Caco-2 (cell line): ENCODE data around the gene LTBP3. TPM values are rescaled to one million over a fixed set of nuclear protein-coding genes. Genes with fewer than 3 reads are reported as not detected.

Source experiments
- BruUV-seq: library from RNA; stranded (reverse); fragments of 400-500 nt; replicated peaks from 2 replicates; lab custom pipeline; 2021; lab: Mats Ljungman, UMichigan
- CTCF ChIA-PET: fragments of 300-600 bp; sonication (Branson Sonifier 250); formaldehyde crosslinking; loops from one replicate; lab custom pipeline; 2022; ENCODE audit warnings: antibody characterized with exemption; lab: Charles Lee
- POLR2A ChIA-PET: fragments of 300-600 bp; sonication (Branson Sonifier 250); formaldehyde crosslinking; loops from one replicate; lab custom pipeline; 2022; ENCODE audit warnings: antibody characterized with exemption; lab: Charles Lee
- DNase-seq, 2 experiments: peaks; one replicate each; pipeline versions ENCODE4 v3.0.0 to v3.0.0-alpha.2; 2020 to 2022
- H3K27me3 ChIP-seq: replicated peaks from 2 replicates; pipeline ENCODE4 v1.6.0; 2011; ENCODE audit warnings: low read length; ENCODE audit not compliant: control insufficient read depth, insufficient read depth
- H3K36me3 ChIP-seq: 2 replicates; pipeline ENCODE4 v1.5.1; 2011; ENCODE audit warnings: low read length; ENCODE audit not compliant: control insufficient read depth, insufficient read depth
- H3K4me1 ChIP-seq: fragments of 250-450 bp; sonication (Bioruptor Pico); 2 replicates; pipeline ENCODE4 v1.5.1; 2020; ENCODE audit warnings: mild to moderate bottlenecking
- H3K4me3 ChIP-seq: 2 replicates; pipeline ENCODE4 v1.5.1; 2011; ENCODE audit warnings: low read depth, mild to moderate bottlenecking, control low read depth, low read length
- H3K9me3 ChIP-seq: fragments of 250-450 bp; sonication (Bioruptor Pico); 2 replicates; pipeline ENCODE4 v1.5.1; 2020; ENCODE audit warnings: mild to moderate bottlenecking, moderate library complexity
- H3K27ac Mint-ChIP-seq: one replicate; pipeline ENCODE4 v1.8.0; 2022; ENCODE audit warnings: mixed read lengths; ENCODE audit not compliant: unreplicated experiment
- H3K27me3 Mint-ChIP-seq: one replicate; pipeline ENCODE4 v1.8.0; 2022; ENCODE audit warnings: mixed read lengths; ENCODE audit not compliant: insufficient read depth, unreplicated experiment
- H3K36me3 Mint-ChIP-seq: one replicate; pipeline ENCODE4 v1.8.0; 2022; ENCODE audit warnings: mild to moderate bottlenecking, mixed read lengths; ENCODE audit not compliant: insufficient read depth, unreplicated experiment
- H3K4me1 Mint-ChIP-seq: one replicate; pipeline ENCODE4 v1.8.0; 2022; ENCODE audit warnings: low read depth, mixed read lengths; ENCODE audit not compliant: unreplicated experiment
- H3K4me3 Mint-ChIP-seq: one replicate; pipeline ENCODE4 v1.8.0; 2022; ENCODE audit warnings: mild to moderate bottlenecking, moderate library complexity, mixed read lengths; ENCODE audit not compliant: unreplicated experiment
- H3K9me3 Mint-ChIP-seq: one replicate; pipeline ENCODE4 v1.8.0; 2022; ENCODE audit warnings: mixed read lengths; ENCODE audit not compliant: unreplicated experiment
- intact Hi-C: fragments of 100-400 bp; cut with micrococcal nuclease; formaldehyde crosslinking; loops from one replicate; pipeline ENCODE4 v1.10.0; 2022; ENCODE audit not compliant: unreplicated experiment
- total RNA-seq: library from RNA; stranded (reverse); gene quantifications from 2 replicates; pipeline ENCODE4 v1.2.3, GENCODE V29; 2022
- TF ChIP-seq, protein P1 (sequence below), 2 experiments: fragments of 200-600 bp in 1 of 2; IDR thresholded peaks; 1 replicate in 1 of 2; 2 replicates in 1 of 2; pipeline versions ENCODE4 v1.5.1 to v1.8.0; 2011 to 2022; ENCODE audit warnings: antibody characterized with exemption in 1 of 2, control low read depth in 1 of 2, inconsistent platforms in 1 of 2, low read depth in 1 of 2, low read length in 1 of 2, mild to moderate bottlenecking in 1 of 2, moderate library complexity in 1 of 2; ENCODE audit not compliant: insufficient read depth in 1 of 2, severe bottlenecking in 1 of 2, unreplicated experiment in 1 of 2

The LTBP3 gene
- total RNA-seq, 1 experiment from 2014 or later: 91.2 TPM

DNA sequence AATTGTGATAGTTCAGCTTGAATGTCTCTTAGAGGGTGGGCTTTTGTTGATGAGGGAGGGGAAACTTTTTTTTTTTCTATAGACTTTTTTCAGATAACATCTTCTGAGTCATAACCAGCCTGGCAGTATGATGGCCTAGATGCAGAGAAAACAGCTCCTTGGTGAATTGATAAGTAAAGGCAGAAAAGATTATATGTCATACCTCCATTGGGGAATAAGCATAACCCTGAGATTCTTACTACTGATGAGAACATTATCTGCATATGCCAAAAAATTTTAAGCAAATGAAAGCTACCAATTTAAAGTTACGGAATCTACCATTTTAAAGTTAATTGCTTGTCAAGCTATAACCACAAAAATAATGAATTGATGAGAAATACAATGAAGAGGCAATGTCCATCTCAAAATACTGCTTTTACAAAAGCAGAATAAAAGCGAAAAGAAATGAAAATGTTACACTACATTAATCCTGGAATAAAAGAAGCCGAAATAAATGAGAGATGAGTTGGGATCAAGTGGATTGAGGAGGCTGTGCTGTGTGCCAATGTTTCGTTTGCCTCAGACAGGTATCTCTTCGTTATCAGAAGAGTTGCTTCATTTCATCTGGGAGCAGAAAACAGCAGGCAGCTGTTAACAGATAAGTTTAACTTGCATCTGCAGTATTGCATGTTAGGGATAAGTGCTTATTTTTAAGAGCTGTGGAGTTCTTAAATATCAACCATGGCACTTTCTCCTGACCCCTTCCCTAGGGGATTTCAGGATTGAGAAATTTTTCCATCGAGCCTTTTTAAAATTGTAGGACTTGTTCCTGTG, 55.4 kb downstream of the LTBP3 start:
- CTCF ChIA-PET: interaction anchor here (0.7 kb wide), 1 partner anchor 15 kb away, joined by 3 read pairs; no protein-coding TSS in a partner anchor
- TF ChIP-seq, protein P1, sequence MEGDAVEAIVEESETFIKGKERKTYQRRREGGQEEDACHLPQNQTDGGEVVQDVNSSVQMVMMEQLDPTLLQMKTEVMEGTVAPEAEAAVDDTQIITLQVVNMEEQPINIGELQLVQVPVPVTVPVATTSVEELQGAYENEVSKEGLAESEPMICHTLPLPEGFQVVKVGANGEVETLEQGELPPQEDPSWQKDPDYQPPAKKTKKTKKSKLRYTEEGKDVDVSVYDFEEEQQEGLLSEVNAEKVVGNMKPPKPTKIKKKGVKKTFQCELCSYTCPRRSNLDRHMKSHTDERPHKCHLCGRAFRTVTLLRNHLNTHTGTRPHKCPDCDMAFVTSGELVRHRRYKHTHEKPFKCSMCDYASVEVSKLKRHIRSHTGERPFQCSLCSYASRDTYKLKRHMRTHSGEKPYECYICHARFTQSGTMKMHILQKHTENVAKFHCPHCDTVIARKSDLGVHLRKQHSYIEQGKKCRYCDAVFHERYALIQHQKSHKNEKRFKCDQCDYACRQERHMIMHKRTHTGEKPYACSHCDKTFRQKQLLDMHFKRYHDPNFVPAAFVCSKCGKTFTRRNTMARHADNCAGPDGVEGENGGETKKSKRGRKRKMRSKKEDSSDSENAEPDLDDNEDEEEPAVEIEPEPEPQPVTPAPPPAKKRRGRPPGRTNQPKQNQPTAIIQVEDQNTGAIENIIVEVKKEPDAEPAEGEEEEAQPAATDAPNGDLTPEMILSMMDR (IDR thresholded peaks at IDR 0.05; ENCODE audit: insufficient read depth in 1 of 2, low read depth in 1 of 2, low read length in 1 of 2, severe bottlenecking in 1 of 2, unreplicated experiment in 1 of 2): no peak

DNA sequence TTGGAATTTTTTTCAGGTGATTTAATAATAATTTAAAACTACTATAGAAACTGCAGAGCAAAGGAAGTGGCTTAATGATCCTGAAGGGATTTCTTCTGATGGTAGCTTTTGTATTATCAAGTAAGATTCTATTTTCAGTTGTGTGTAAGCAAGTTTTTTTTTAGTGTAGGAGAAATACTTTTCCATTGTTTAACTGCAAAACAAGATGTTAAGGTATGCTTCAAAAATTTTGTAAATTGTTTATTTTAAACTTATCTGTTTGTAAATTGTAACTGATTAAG, 55.9 kb downstream of the LTBP3 start:
- no peak overlapping the region for H3K27ac Mint-ChIP-seq
- ChIA-PET POLR2A (interaction anchor here (0.7 to 13.2 kb wide), 7 partner anchors 14 to 88 kb away, joined by 3 to 377 read pairs (median 6); partner anchors contain the start of gene NEAT1), CTCF (interaction anchor here (0.7 kb wide), 1 partner anchor 14 kb away, joined by 3 read pairs; no protein-coding TSS in a partner anchor)
- peaks cover 3% of the 10 kb centered on the region for H3K27me3 Mint-ChIP-seq
- BruUV-seq: no TSS peak
- Histone ChIP-seq H3K4me1 (peaks cover 29% of the 10 kb centered on the region), H3K36me3 (peaks cover 17% of the 10 kb centered on the region), H3K9me3 (no peaks in the 10 kb centered on the region), H3K4me3 (peak overlapping the region; percentile 81), H3K27me3 (no peaks in the 10 kb centered on the region)
- peaks cover 48% of the 10 kb centered on the region for H3K4me1 Mint-ChIP-seq
- no peak for DNase-seq
- H3K4me3 Mint-ChIP-seq: no peak overlapping the region
- H3K36me3 Mint-ChIP-seq: no peaks in the 10 kb centered on the region
- TF ChIP-seq, protein P1 (IDR thresholded peaks at IDR 0.05; ENCODE audit: insufficient read depth in 1 of 2, low read depth in 1 of 2, low read length in 1 of 2, severe bottlenecking in 1 of 2, unreplicated experiment in 1 of 2): no peak
- intact Hi-C loops: no loop called here
- H3K9me3 Mint-ChIP-seq: no peaks in the 10 kb centered on the region

More for the DNA sequence above, 55.4 kb downstream of the LTBP3 start:
- H3K27ac Mint-ChIP-seq: no peak overlapping the region
- intact Hi-C loops: no loop called here
- no peaks in the 10 kb centered on the region for H3K36me3 Mint-ChIP-seq
- POLR2A ChIA-PET: interaction anchor here (0.5 to 13.2 kb wide), 9 partner anchors 14 to 1197 kb away, joined by 3 to 377 read pairs (median 6); partner anchors contain the start of gene ESRRA
- Histone ChIP-seq H3K27me3 (no peaks in the 10 kb centered on the region), H3K4me3 (peak overlapping the region; percentile 81), H3K9me3 (no peaks in the 10 kb centered on the region), H3K4me1 (peaks cover 33% of the 10 kb centered on the region), H3K36me3 (peaks cover 17% of the 10 kb centered on the region)
- H3K4me3 Mint-ChIP-seq: no peak overlapping the region
- no TSS peak for BruUV-seq
- peak in 1 of 2 experiments; percentile 17 for DNase-seq
- H3K27me3 Mint-ChIP-seq: peaks cover 3% of the 10 kb centered on the region
- H3K4me1 Mint-ChIP-seq: peaks cover 51% of the 10 kb centered on the region
- H3K9me3 Mint-ChIP-seq: no peaks in the 10 kb centered on the region

DNA sequence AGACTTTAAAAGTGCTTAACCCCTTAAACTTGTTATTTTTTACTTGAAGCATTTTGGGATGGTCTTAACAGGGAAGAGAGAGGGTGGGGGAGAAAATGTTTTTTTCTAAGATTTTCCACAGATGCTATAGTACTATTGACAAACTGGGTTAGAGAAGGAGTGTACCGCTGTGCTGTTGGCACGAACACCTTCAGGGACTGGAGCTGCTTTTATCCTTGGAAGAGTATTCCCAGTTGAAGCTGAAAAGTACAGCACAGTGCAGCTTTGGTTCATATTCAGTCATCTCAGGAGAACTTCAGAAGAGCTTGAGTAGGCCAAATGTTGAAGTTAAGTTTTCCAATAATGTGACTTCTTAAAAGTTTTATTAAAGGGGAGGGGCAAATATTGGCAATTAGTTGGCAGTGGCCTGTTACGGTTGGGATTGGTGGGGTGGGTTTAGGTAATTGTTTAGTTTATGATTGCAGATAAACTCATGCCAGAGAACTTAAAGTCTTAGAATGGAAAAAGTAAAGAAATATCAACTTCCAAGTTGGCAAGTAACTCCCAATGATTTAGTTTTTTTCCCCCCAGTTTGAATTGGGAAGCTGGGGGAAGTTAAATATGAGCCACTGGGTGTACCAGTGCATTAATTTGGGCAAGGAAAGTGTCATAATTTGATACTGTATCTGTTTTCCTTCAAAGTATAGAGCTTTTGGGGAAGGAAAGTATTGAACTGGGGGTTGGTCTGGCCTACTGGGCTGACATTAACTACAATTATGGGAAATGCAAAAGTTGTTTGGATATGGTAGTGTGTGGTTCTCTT, 56.5 kb downstream of the LTBP3 start:
- Histone ChIP-seq H3K36me3 (peaks cover 17% of the 10 kb centered on the region), H3K27me3 (no peaks in the 10 kb centered on the region), H3K4me3 (peak overlapping the region; percentile 81), H3K9me3 (no peaks in the 10 kb centered on the region), H3K4me1 (peaks cover 28% of the 10 kb centered on the region)
- H3K27me3 Mint-ChIP-seq: peaks cover 3% of the 10 kb centered on the region
- intact Hi-C loops: no loop called here
- CTCF ChIA-PET: interaction anchor here (0.7 kb wide), 1 partner anchor 14 kb away, joined by 3 read pairs; no protein-coding TSS in a partner anchor
- peaks cover 49% of the 10 kb centered on the region for H3K4me1 Mint-ChIP-seq
- POLR2A ChIA-PET: interaction anchor here (0.6 to 13.2 kb wide), 8 partner anchors 13 to 87 kb away, joined by 3 to 377 read pairs (median 6); partner anchors contain the start of gene NEAT1
- no peaks in the 10 kb centered on the region for H3K36me3 Mint-ChIP-seq
- DNase-seq: peak in 1 of 2 experiments; percentile 15
- BruUV-seq: no TSS peak
- TF ChIP-seq, protein P1 (IDR thresholded peaks at IDR 0.05; ENCODE audit: insufficient read depth in 1 of 2, low read depth in 1 of 2, low read length in 1 of 2, severe bottlenecking in 1 of 2, unreplicated experiment in 1 of 2): no peak
- no peak overlapping the region for H3K27ac Mint-ChIP-seq
- no peak overlapping the region for H3K4me3 Mint-ChIP-seq
- H3K9me3 Mint-ChIP-seq: no peaks in the 10 kb centered on the region
